GM21515 (cell line): ENCODE measurements around the gene IL2RA.
A peak's percentile ranks its signal among the peaks of the same experiment; 100 is the strongest.
"Not testable (repeated sequence)": the region's sequence is repeated elsewhere in the genome, so short reads cannot be mapped to it uniquely, and the experiment has no call there.

Source experiments
- ATAC-seq: cut with Tn5 transposase; IDR thresholded peaks from one replicate; pipeline ENCODE4 v1.9.1; 2021; ENCODE audit not compliant: unreplicated experiment

The IL2RA gene

GRCh38 chr10:6018422-6018821 is 43.7 kb downstream of the IL2RA start:
- ATAC-seq = no peak

- no peak for ATAC-seq
These were observed 44.3 kb downstream of the IL2RA start for GRCh38 chr10:6017781-6018354.

GRCh38 chr10:6014241-6014761 is 47.9 kb downstream of the IL2RA start:
- no peak for ATAC-seq

- no peak for ATAC-seq
These were observed 48.6 kb downstream of the IL2RA start for GRCh38 chr10:6013413-6014192.

- no peak for ATAC-seq
These were observed 49.9 kb downstream of the IL2RA start for GRCh38 chr10:6012121-6012905.

GRCh38 chr10:6011558-6011957 is 50.6 kb downstream of the IL2RA start:
- ATAC-seq = no peak

- ATAC-seq = no peak
These were observed 51.6 kb downstream of the IL2RA start for GRCh38 chr10:6010569-6010968.

GRCh38 chr10:6009961-6010360 is 52.2 kb downstream of the IL2RA start:
- ATAC-seq = no peak

GRCh38 chr10:6009150-6009549 is 53.0 kb downstream of the IL2RA start:
- no peak for ATAC-seq

GRCh38 chr10:6008497-6009142 is 53.5 kb downstream of the IL2RA start:
- no peak for ATAC-seq

GRCh38 chr10:6006991-6007390 is 55.2 kb downstream of the IL2RA start:
- no peak for ATAC-seq

- no peak for ATAC-seq
These were observed 55.6 kb downstream of the IL2RA start for GRCh38 chr10:6006546-6006945.

GRCh38 chr10:6005856-6006395 is 56.2 kb downstream of the IL2RA start:
- no peak for ATAC-seq

GRCh38 chr10:6005161-6005804 is 56.9 kb downstream of the IL2RA start:
- ATAC-seq = not testable (repeated sequence)

- peak; percentile 60 for ATAC-seq
These were observed 59.2 kb downstream of the IL2RA start for GRCh38 chr10:6002809-6003510.

- no peak for ATAC-seq
These were observed 62.6 kb downstream of the IL2RA start for GRCh38 chr10:5999440-6000165.

- no peak for ATAC-seq
These were observed 65.5 kb downstream of the IL2RA start for GRCh38 chr10:5996696-5997095.

GRCh38 chr10:5992398-5992797 is 69.8 kb downstream of the IL2RA start:
- no peak for ATAC-seq

GRCh38 chr10:5991708-5992107 is 70.5 kb downstream of the IL2RA start:
- no peak for ATAC-seq
